Gastroesophageal sphincter (tissue), 4 donors: ENCODE data around the gene DAG1. TPM values are rescaled to one million over a fixed set of nuclear protein-coding genes. Genes with fewer than 3 reads are reported as not detected.
A peak's percentile ranks its signal among the peaks of the same experiment; 100 is the strongest.

ENCODE experiments used
- ATAC-seq: fragments of 150-250 bp; one replicate; pipeline ENCODE4 v1.9.1; 2016; ENCODE audit warnings: mild to moderate bottlenecking, moderate library complexity
- H3K27ac ChIP-seq, 4 donors: fragments of 200-600 bp; sonication (generic) in 3 of 4; 1 replicate in 3 of 4; 2 replicates in 1 of 4; pipeline ENCODE4 v1.5.1; 2016 to 2019
- H3K27me3 ChIP-seq: fragments of 200-600 bp; sonication (generic); one replicate; pipeline ENCODE4 v1.5.1; 2019
- H3K36me3 ChIP-seq, 2 donors: fragments of 200-600 bp; sonication (generic); one replicate each; pipeline ENCODE4 v1.5.1; 2019; ENCODE audit warnings: control low read depth in 1 of 2
- H3K4me1 ChIP-seq, 3 donors: fragments of 200-600 bp; sonication (generic); 1 replicate in 2 of 3; 2 replicates in 1 of 3; pipeline ENCODE4 v1.5.1; 2016 to 2019; ENCODE audit warnings: control low read depth in 2 of 3
- H3K4me3 ChIP-seq, 2 donors: fragments of 200-600 bp; sonication (generic); one replicate each; pipeline ENCODE4 v1.5.1; 2019; ENCODE audit warnings: mild to moderate bottlenecking in 1 of 2, moderate library complexity in 1 of 2
- H3K9me3 ChIP-seq, 3 donors: fragments of 200-600 bp; sonication (generic); one replicate each; pipeline ENCODE4 v1.5.1; 2017 to 2019; ENCODE audit warnings: control low read depth in 2 of 3
- EP300 ChIP-seq: sonication (generic); formaldehyde crosslinking; IDR thresholded peaks from one replicate; pipeline ENCODE4 v1.6.1; 2017; ENCODE audit warnings: antibody characterized with exemption, mild to moderate bottlenecking
- POLR2A ChIP-seq, 2 donors: fragments of 450-650 bp; IDR thresholded peaks; one replicate each; pipeline ENCODE4 v1.6.1; 2017; ENCODE audit warnings: antibody characterized with exemption in 2 of 2, mild to moderate bottlenecking in 2 of 2, moderate library complexity in 1 of 2
- POLR2AphosphoS5 ChIP-seq: sonication (generic); formaldehyde crosslinking; IDR thresholded peaks from one replicate; pipeline ENCODE4 v1.6.1; 2017; ENCODE audit warnings: antibody characterized with exemption
- WGBS, 2 donors: methylation state at CpG; one replicate each; pipeline ENCODE4 v1.1.5; 2018; ENCODE audit warnings: low coverage in 1 of 2; 5-methylcytosine and 5-hydroxymethylcytosine counted together
- total RNA-seq, 4 donors: library from RNA; depleted of rRNA; stranded (reverse); fragments of >200 nt; gene quantifications; one replicate each; pipeline ENCODE4 v1.1.0, GENCODE V29; 2016
- TF ChIP-seq, protein P1 (sequence below), 4 experiments: fragments of 200-600 bp in 2 of 4; fragments of 450-650 bp in 2 of 4; sonication (generic) in 1 of 4; IDR thresholded peaks; one replicate each; pipeline ENCODE4 v1.5.1; 2017 to 2019; ENCODE audit warnings: antibody characterized with exemption in 4 of 4, mild to moderate bottlenecking in 2 of 4, moderate library complexity in 2 of 4

The DAG1 gene
- total RNA-seq, 4 donors from 2014 or later: 74.2 to 195 (median 123) TPM

DNA sequence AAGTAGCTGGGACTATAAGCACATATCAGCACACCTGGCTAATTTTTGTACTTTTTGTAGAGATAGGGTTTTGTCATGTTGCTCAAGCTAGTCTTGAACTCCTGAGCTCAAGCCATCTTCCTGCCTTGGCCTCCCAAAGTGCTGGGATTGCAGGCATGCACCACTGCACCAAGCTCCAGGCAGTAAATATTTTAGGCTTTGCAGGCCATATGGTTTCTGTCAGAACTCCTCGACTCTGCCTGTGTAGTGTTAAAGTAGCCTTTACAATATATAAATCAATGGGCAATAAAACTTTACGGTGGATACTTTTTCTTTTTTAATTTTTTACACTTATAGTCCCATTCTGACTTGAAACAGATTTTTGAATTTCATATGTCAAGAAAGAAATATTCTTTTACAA lies 41.6 kb downstream of the DAG1 start:
- Histone ChIP-seq H3K4me1 (peaks cover 0 to 11% (median 0%) of the 10 kb centered on the region in 3 donors), H3K4me3 (no peak overlapping the region), H3K27ac (no peak overlapping the region), H3K27me3 (no peaks in the 10 kb centered on the region), H3K36me3 (peaks cover 0 to 63% of the 10 kb centered on the region in 2 donors), H3K9me3 (no peaks in the 10 kb centered on the region)
- 20 to 57% methylated on average over 1 to 2 of the region's 2 CpGs for WGBS, 2 donors
- TF ChIP-seq POLR2AphosphoS5 (no peak), EP300 (no peak)
- TF ChIP-seq, protein P1, sequence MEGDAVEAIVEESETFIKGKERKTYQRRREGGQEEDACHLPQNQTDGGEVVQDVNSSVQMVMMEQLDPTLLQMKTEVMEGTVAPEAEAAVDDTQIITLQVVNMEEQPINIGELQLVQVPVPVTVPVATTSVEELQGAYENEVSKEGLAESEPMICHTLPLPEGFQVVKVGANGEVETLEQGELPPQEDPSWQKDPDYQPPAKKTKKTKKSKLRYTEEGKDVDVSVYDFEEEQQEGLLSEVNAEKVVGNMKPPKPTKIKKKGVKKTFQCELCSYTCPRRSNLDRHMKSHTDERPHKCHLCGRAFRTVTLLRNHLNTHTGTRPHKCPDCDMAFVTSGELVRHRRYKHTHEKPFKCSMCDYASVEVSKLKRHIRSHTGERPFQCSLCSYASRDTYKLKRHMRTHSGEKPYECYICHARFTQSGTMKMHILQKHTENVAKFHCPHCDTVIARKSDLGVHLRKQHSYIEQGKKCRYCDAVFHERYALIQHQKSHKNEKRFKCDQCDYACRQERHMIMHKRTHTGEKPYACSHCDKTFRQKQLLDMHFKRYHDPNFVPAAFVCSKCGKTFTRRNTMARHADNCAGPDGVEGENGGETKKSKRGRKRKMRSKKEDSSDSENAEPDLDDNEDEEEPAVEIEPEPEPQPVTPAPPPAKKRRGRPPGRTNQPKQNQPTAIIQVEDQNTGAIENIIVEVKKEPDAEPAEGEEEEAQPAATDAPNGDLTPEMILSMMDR (IDR thresholded peaks at IDR 0.05): no peak
- no peak for ATAC-seq

DNA sequence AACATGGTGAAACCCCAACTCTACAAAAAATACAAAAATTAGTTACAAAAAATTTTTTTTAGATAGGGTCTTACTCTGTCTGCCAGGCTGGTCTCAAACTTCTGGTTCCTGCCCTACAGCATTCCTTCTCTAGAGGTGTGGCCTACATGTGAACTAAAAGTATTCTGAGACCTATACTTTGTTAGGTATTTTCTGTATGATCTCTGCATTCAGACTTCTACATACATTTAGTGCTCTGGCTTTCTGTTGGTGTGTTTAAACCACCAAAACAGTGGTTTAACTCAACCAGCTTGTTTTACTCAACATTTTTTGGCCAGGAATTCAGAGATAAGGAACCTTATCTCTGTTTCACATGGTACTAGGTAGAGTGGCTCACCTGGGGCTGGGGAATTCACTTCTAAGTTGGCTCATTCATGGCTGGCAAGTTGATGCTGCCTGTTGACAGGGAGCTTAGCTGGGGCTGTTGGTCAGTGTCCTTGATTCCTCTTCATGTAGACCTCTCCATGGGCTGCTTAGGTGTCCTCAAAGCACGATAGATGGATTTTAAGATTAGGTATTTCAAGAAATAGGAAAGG lies 42.8 kb downstream of the DAG1 start:
- H3K4me3 ChIP-seq: no peak overlapping the region
- no peaks in the 10 kb centered on the region for H3K9me3 ChIP-seq
- H3K27ac ChIP-seq: no peak overlapping the region
- no peak for ATAC-seq
- peaks cover 0 to 4% (median 0%) of the 10 kb centered on the region in 3 donors for H3K4me1 ChIP-seq
- TF ChIP-seq, protein P1 (IDR thresholded peaks at IDR 0.05): no peak
- TF ChIP-seq EP300 (no peak), POLR2A (IDR thresholded peaks at IDR 0.05) (no peak), POLR2AphosphoS5 (no peak)
- H3K36me3 ChIP-seq: peaks cover 0 to 75% of the 10 kb centered on the region in 2 donors
- H3K27me3 ChIP-seq: no peaks in the 10 kb centered on the region
- no CpG with 5 or more reads among the region's 1 CpG for WGBS, 2 donors

DNA sequence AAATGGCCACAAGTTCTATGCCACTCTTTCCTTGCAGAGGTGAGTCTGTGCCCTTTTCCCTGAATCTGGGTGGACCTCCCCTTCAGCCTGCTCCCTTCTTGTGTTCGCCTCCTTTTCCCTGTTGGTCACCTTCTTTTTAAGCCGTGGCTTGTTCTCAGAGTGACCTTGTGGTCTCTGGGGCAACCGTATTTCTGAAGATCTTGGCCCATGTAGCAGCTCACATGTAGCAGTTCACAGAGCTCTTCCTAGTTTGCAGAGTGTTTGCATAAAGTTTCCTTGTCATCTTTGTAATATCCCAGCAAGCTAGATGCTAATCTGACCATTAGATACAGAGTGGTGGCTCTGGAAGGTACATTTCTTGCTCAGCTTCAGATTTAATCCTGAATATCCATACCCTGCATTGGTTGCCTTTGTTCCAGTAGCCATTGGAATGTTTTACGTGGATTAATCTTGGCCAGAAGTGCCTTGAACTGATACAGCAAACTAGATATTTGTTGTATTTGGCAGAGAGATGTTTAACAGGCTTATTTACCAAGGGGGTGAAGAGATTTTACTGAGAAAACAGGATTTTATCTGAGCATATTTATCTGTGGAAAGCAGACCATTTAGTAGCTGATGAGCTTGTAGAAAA lies 43.5 kb downstream of the DAG1 start:
- 81% methylated on average over 2 to 4 of the region's 4 CpGs for WGBS, 2 donors
- Histone ChIP-seq H3K4me1 (peaks cover 0 to 6% (median 0%) of the 10 kb centered on the region in 3 donors), H3K27me3 (no peaks in the 10 kb centered on the region), H3K4me3 (no peak overlapping the region), H3K27ac (no peak overlapping the region), H3K36me3 (peaks cover 0 to 82% of the 10 kb centered on the region in 2 donors), H3K9me3 (no peaks in the 10 kb centered on the region)
- ATAC-seq: no peak
- no peak for TF ChIP-seq EP300
- no peak for TF ChIP-seq POLR2AphosphoS5
- TF ChIP-seq, protein P1 (IDR thresholded peaks at IDR 0.05): no peak
- TF ChIP-seq POLR2A (IDR thresholded peaks at IDR 0.05): no peak

DNA sequence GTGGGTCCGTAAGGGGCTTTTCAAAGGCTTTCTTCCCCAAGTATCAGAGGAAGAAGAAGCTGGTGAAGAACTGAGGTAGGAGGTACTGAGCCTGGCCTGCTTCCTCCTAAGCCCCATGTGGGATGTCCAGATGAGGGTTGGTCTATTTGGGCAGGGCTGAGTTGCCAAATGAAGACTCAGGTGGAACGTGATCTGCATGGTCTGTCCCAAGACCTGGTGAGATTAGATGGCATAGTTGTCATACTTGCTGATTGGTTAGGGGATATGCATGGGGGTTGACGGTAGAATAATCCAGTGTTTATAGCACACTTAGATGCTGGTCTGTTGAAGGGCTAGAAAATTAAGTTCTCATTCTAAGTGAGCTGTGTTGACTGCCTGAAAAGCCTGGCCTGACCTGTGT lies 47.9 kb downstream of the DAG1 start:
- peaks cover 0 to 27% (median 0%) of the 10 kb centered on the region in 3 donors for H3K4me1 ChIP-seq
- WGBS, 2 donors: 90% methylated on average over 2 to 3 of the region's 3 CpGs
- no peaks in the 10 kb centered on the region for H3K9me3 ChIP-seq
- no peak for ATAC-seq
- H3K27me3 ChIP-seq: no peaks in the 10 kb centered on the region
- TF ChIP-seq EP300 (no peak), POLR2AphosphoS5 (no peak), POLR2A (IDR thresholded peaks at IDR 0.05) (no peak)
- TF ChIP-seq, protein P1 (IDR thresholded peaks at IDR 0.05): no peak
- H3K27ac ChIP-seq: no peak overlapping the region
- H3K36me3 ChIP-seq: peaks cover 0 to 81% of the 10 kb centered on the region in 2 donors
- no peak overlapping the region for H3K4me3 ChIP-seq

DNA sequence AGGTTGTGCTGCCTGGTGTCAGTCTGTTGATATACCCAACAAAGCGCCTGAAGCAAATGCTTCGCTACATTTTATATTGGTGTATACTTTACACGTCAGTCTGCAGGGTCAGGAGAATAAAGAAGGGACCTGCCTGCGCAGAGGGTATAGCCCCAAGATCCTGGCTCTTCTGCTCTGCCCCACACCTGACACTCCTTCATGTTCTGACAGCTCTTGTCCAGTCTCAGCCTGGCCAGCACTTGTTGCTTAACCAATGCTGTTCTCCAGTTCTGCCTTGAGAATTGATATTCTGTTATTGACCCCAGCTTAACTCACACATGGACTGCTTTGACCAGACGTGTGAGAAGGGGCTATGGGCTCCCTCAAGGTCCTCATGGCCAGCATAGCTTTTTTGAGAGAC lies 48.4 kb downstream of the DAG1 start:
- Histone ChIP-seq H3K4me1 (peaks cover 0 to 29% (median 0%) of the 10 kb centered on the region in 3 donors), H3K27me3 (no peaks in the 10 kb centered on the region), H3K4me3 (no peak overlapping the region), H3K27ac (peak overlapping the region in 1 of 4 donors; percentile 38), H3K9me3 (no peaks in the 10 kb centered on the region), H3K36me3 (peaks cover 0 to 77% of the 10 kb centered on the region in 2 donors)
- no peak for ATAC-seq
- TF ChIP-seq, protein P1 (IDR thresholded peaks at IDR 0.05): no peak
- no peak for TF ChIP-seq POLR2AphosphoS5
- no peak for TF ChIP-seq EP300
- no peak for TF ChIP-seq POLR2A (IDR thresholded peaks at IDR 0.05)
- WGBS, 2 donors: 83 to 100% methylated on average over 1 to 3 of the region's 5 CpGs
